HG03103 (cell line): ENCODE measurements around the gene TPI1.

Source experiments
- ATAC-seq: cut with Tn5 transposase; IDR thresholded peaks from one replicate; pipeline ENCODE4 v1.9.1; 2021; ENCODE audit warnings: low read depth; ENCODE audit not compliant: unreplicated experiment

TPI1 gene

GRCh38 chr12:6867413-6868210, at the start of gene TPI1:
TPI1 (plus strand) TSS chr12:6867531; CDS start chr12:6867567, 36 bp downstream.
- peak; percentile 39 for ATAC-seq

- ATAC-seq, result no peak
These were observed 49.6 kb upstream of the TPI1 start for GRCh38 chr12:6817662-6818157.

DNA sequence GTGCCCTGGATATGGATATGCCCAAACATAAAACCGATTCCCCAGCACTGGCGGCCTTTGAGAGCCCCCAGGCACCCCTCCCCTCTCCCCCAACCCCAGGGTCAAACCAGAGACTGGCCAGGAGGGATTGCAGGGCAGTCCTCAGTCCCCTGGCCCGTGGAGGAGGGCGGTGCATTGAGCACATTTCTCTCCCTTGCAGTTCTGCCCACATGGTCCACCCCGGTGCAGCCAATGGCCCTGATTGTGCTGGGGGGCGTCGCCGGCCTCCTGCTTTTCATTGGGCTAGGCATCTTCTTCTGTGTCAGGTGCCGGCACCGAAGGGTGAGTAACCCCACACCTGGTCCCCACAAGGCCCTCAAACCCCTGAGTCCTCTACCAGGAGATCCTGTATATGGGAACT, 49.1 kb upstream of the TPI1 start:
- ATAC-seq, result no peak

DNA sequence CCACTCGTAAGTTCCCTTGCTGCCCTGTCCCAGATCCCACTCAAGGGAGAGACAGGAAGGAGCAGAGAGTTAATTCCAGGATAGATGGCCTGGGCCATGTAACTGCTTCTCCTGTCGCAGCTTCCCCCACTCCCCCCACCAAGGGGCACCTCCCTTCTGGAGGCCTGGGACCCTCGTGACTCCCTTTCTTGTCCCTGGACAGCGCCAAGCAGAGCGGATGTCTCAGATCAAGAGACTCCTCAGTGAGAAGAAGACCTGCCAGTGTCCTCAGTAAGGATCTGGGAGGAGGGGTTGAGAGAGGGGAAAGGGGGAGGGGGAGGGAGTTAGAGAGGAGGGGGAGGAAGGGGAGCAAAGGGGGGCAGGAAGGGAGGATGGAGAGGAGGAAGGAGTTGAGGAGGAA, 48.7 kb upstream of the TPI1 start:
- no peak for ATAC-seq

DNA sequence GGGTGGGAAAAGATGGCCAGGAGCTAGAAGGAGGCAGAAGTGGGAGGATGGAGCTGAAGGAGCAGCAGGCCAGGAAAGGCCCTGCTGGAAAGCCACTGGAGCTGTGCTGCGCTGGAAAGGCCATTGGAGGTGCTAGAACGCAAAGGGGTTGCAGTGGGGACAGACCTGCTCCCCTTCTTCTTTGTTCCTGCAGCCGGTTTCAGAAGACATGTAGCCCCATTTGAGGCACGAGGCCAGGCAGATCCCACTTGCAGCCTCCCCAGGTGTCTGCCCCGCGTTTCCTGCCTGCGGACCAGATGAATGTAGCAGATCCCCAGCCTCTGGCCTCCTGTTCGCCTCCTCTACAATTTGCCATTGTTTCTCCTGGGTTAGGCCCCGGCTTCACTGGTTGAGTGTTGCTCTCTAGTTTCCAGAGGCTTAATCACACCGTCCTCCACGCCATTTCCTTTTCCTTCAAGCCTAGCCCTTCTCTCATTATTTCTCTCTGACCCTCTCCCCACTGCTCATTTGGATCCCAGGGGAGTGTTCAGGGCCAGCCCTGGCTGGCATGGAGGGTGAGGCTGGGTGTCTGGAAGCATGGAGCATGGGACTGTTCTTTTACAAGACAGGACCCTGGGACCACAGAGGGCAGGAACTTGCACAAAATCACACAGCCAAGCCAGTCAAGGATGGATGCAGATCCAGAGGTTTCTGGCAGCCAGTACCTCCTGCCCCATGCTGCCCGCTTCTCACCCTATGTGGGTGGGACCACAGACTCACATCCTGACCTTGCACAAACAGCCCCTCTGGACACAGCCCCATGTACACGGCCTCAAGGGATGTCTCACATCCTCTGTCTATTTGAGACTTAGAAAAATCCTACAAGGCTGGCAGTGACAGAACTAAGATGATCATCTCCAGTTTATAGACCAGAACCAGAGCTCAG, 48.0 kb upstream of the TPI1 start:
- no peak for ATAC-seq

DNA sequence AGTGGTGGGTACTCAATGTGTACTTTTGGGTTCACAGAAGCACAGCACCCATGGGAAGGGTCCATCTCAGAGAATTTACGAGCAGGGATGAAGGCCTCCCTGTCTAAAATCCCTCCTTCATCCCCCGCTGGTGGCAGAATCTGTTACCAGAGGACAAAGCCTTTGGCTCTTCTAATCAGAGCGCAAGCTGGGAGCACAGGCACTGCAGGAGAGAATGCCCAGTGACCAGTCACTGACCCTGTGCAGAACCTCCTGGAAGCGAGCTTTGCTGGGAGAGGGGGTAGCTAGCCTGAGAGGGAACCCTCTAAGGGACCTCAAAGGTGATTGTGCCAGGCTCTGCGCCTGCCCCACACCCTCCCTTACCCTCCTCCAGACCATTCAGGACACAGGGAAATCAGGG, 47.2 kb upstream of the TPI1 start:
- no peak for ATAC-seq

DNA sequence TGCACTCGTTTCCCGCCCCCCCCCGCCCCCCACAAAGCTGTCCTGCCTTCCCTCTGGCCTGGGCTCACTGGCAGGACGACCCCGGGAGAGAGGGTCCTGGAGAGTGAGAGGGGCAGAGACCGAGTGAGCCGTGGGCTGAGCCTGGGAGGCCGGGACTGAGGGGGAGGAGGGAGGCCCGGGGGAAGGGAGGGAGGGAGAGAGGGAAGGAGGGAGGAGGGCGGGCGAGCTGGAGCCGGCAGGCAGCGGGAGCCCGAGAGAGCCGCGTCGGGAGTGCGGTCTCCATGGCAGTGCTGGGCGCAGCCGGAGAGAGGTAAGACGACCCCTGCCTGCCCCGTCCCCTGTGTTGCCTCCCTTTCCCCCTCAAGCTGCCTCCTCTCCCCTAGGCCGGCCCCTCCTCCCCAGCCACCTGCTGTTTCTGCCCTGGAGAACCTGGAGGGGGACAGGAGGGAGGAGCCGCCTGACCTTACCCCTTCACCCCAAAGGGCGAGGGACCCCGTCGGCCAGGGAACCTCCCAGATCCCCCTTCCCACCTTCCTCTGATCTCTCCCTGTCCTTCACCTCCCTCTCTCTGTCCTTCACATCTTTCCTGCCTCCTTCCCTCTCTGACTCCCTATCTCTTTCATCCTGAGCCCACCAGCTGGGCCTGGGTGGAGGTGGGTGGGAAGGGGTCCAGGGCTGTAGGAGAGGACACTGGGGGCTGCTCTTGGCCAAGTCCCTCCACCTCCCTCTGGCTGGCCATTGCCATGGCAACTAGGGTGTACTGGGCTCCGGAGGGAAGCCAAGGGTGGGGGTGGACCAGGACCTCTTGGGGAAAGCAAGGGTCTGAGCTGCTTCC, 45.5 kb upstream of the TPI1 start, which contains the start of gene GPR162:
Gene GPR162 (plus strand): TSS at position 231 of the 835 bp plus-strand sequence. CDS start 2,078 bp downstream, outside the sequence.
- ATAC-seq, result no peak

DNA sequence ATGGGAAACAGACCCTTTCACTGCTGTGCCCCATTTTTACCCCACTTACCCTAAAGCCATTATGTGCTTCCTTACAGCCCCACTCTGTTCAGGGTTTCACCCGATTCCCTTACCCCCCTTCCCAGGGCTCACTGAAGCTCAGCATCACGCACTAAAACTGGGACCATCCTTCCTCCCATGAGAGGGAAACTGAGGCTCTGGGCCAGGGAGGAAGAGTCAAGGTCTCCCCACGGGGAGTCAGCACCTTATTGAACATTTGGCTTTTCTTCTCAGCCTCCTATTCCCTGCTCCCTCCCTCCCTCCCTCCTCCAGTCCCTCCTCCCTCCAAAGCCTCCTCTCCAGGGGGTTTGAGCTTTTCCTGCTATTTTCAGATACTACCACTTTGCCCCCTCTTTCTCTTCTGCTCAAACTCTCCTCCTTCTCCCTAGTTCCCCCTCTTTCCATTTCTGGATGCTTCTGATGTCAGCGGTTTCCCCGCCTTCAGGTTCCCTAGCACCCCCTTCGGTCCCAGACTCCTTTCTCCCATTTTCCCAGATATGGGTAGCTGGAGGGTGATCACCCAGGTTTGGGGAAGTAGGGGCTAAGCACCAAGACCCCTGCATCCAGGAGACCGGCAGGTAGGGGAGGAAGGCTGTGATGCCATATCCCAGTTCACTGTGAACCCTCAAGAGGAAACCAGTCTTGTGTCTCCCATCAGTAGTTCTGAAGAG, 44.8 kb upstream of the TPI1 start:
- ATAC-seq, result no peak

- ATAC-seq, result no peak
These were observed 43.9 kb upstream of the TPI1 start for GRCh38 chr12:6823182-6824084.

- no peak for ATAC-seq
These were observed 43.1 kb upstream of the TPI1 start for GRCh38 chr12:6824085-6824775.

DNA sequence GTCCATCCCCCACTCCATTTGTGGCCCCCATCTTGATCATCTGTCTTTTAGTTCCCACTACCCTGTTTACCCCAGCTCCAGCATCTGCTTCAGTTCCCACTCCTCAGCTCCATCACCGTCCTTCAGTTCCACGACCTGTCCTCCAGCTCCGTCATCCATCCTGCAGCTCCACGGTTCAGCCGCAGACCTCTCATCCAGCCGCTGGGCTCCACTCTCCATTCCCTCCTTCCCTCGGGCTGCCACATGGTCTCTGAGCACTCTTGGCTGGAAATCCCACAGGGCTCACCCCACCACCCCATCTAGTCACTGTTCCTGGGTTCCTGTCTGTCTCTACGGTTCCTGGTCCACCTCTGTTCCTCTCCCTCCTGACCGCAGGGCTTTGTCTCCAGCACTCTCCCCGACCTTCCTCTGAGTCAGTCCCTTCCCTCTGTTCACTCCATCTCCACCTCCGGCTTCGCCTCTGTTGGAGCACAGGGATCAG, 42.4 kb upstream of the TPI1 start:
- no peak for ATAC-seq

- no peak for ATAC-seq
These were observed 41.8 kb upstream of the TPI1 start for GRCh38 chr12:6825398-6826124.

- ATAC-seq, result no peak
These were observed 41.1 kb upstream of the TPI1 start for GRCh38 chr12:6826125-6826733.

DNA sequence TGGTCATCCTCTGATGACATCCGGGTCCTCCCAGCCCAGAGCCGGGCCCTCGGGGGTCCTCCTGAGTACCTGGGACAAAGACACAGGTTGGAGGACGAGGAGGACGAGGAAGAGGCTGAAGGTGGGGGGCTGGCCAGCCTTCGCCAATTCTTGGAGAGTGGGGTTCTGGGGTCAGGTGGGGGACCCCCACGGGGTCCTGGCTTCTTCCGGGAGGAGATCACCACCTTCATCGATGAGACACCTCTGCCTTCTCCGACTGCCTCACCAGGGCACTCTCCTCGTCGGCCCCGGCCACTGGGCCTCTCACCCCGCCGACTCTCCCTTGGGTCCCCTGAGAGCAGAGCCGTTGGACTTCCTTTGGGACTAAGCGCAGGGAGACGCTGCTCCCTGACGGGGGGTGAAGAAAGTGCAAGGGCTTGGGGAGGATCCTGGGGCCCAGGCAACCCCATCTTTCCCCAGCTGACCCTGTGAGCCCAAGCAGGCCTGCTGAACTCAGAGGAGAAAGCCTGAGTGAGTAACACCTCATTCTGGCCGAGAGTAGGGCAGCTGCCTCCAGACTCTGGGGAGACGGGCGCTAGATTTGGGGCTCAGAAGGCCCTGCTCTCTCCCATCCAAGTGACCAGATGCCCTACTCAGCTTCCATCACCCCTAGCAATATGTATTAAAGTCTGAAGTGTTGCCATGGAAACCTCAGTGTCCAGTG, 40.4 kb upstream of the TPI1 start:
- no peak for ATAC-seq

- ATAC-seq, result no peak
These were observed 39.9 kb upstream of the TPI1 start for GRCh38 chr12:6827437-6827911.
